H1 (cell line): Measurements from ENCODE around the gene CCR8. TPM values are rescaled to one million over a fixed set of nuclear protein-coding genes. Genes with fewer than 3 reads are reported as not detected.

ENCODE experiments used
- CTCF ChIA-PET: fragments of 300-600 bp; sonication (Branson Sonifier 250); formaldehyde crosslinking; loops from one replicate; lab custom pipeline; 2021; ENCODE audit not compliant: partially characterized antibody; lab: Charles Lee
- POLR2A ChIA-PET: fragments of 300-600 bp; sonication (Branson Sonifier 250); formaldehyde crosslinking; loops from one replicate; lab custom pipeline; 2021; ENCODE audit warnings: inconsistent platforms; ENCODE audit not compliant: partially characterized antibody; lab: Charles Lee
- DNase-seq, 2 experiments: peaks; one replicate each; pipeline versions ENCODE4 v3.0.0 to v3.0.0-alpha.2; 2010 to 2022; ENCODE audit warnings: low spot score in 2 of 2, low read depth in 1 of 2, mixed read lengths in 1 of 2
- FAIRE-seq: peaks from 2 replicates; lab custom pipeline; 2011; peaks lifted over from hg19 to GRCh38; lab: Jason Lieb, UNC
- H2AFZ ChIP-seq: 2 replicates; pipeline ENCODE4 v1.8.1; 2012; ENCODE audit warnings: low read length, inconsistent platforms
- H2AK5ac ChIP-seq: 2 replicates; pipeline ENCODE4 v1.6.1; 2013; ENCODE audit warnings: low read depth, low read length
- H2BK120ac ChIP-seq: replicated peaks from 2 replicates; pipeline ENCODE3; 2013; ENCODE audit warnings: low read depth, low read length, inconsistent platforms
- H2BK12ac ChIP-seq: 2 replicates; pipeline ENCODE4 v1.6.1; 2013; ENCODE audit warnings: low read depth, low read length
- H2BK15ac ChIP-seq: 2 replicates; pipeline ENCODE4 v1.6.1; 2013; ENCODE audit warnings: low read length
- H2BK20ac ChIP-seq: 2 replicates; pipeline ENCODE4 v1.6.1; 2013; ENCODE audit warnings: low read length
- H2BK5ac ChIP-seq: 2 replicates; pipeline ENCODE4 v1.6.1; 2013; ENCODE audit warnings: low read depth, low read length
- H3K14ac ChIP-seq: 2 replicates; pipeline ENCODE4 v1.6.1; 2013; ENCODE audit warnings: inconsistent platforms; ENCODE audit not compliant: insufficient read length
- H3K18ac ChIP-seq: 2 replicates; pipeline ENCODE4 v1.6.1; 2013; ENCODE audit warnings: low read length; ENCODE audit errors: extremely low read depth
- H3K23ac ChIP-seq: 2 replicates; pipeline ENCODE4 v1.6.1; 2013; ENCODE audit warnings: inconsistent platforms; ENCODE audit not compliant: insufficient read length
- H3K23me2 ChIP-seq: 2 replicates; pipeline ENCODE4 v1.6.1; 2013; ENCODE audit warnings: low read depth, low read length
- H3K27ac ChIP-seq: 2 replicates; pipeline ENCODE4 v1.6.1; 2011; ENCODE audit warnings: low read depth, low read length, inconsistent platforms
- H3K27me3 ChIP-seq, 4 experiments: replicated peaks in 1 of 4; 1 replicate in 1 of 4; 2 replicates in 3 of 4; pipeline versions ENCODE4 v1.6.1 to v1.8.1; 2011 to 2013; ENCODE audit warnings: low read length in 3 of 4, mild to moderate bottlenecking in 3 of 4, inconsistent platforms in 2 of 4, mixed read lengths in 2 of 4, moderate library complexity in 1 of 4; ENCODE audit not compliant: control insufficient read depth in 3 of 4, insufficient read depth in 3 of 4; ENCODE audit errors: extremely low read depth in 1 of 4
- H3K36me3 ChIP-seq, 4 experiments: 2 replicates each; pipeline versions ENCODE4 v1.6.1 to v1.8.1; 2011 to 2013; ENCODE audit warnings: mild to moderate bottlenecking in 4 of 4, low read length in 3 of 4, moderate library complexity in 2 of 4, control low read depth in 1 of 4, inconsistent platforms in 1 of 4; ENCODE audit not compliant: insufficient read depth in 4 of 4, control insufficient read depth in 2 of 4
- H3K4ac ChIP-seq: replicated peaks from 2 replicates; pipeline ENCODE3; 2013; ENCODE audit warnings: low read length, low read depth, mixed read lengths, inconsistent platforms; ENCODE audit not compliant: insufficient read length
- H3K4me1 ChIP-seq, 4 experiments: replicated peaks in 1 of 4; 1 replicate in 1 of 4; 2 replicates in 3 of 4; pipeline versions ENCODE4 v1.6.1 to v1.8.1; 2011 to 2013; ENCODE audit warnings: low read length in 3 of 4, inconsistent platforms in 2 of 4, mixed read lengths in 1 of 4; ENCODE audit not compliant: insufficient read depth in 4 of 4, control insufficient read depth in 3 of 4
- H3K4me2 ChIP-seq, 2 experiments: 2 replicates each; pipeline versions ENCODE4 v1.6.1 to v1.8.1; 2011 to 2013; ENCODE audit warnings: low read depth in 2 of 2, low read length in 2 of 2, control low read depth in 1 of 2, inconsistent platforms in 1 of 2, mild to moderate bottlenecking in 1 of 2; ENCODE audit not compliant: insufficient read depth in 1 of 2
- H3K4me3 ChIP-seq, 4 experiments: fragments of 200-600, 300-600 bp in 1 of 4; sonication (generic), shearing (Covaris generic), sonication (Bioruptor Twin) in 1 of 4; 2 replicates each; pipeline versions ENCODE4 v1.5.1 to v1.8.1; 2011 to 2016; ENCODE audit warnings: low read length in 4 of 4, low read depth in 3 of 4, control low read depth in 2 of 4, inconsistent platforms in 2 of 4, mild to moderate bottlenecking in 2 of 4, mixed read lengths in 1 of 4, moderate library complexity in 1 of 4; ENCODE audit not compliant: insufficient read depth in 2 of 4; ENCODE audit errors: extremely low read depth in 1 of 4
- H3K56ac ChIP-seq: replicated peaks from 2 replicates; pipeline ENCODE3; 2013; ENCODE audit warnings: low read depth, mild to moderate bottlenecking, mixed read lengths, low read length, inconsistent platforms; ENCODE audit not compliant: insufficient read length
- H3K79me1 ChIP-seq: 2 replicates; pipeline ENCODE4 v1.6.1; 2013; ENCODE audit warnings: low read depth, low read length, control low read depth
- H3K79me2 ChIP-seq, 2 experiments: 2 replicates each; pipeline versions ENCODE4 v1.6.1 to v1.8.1; 2012 to 2013; ENCODE audit warnings: low read length in 2 of 2, mild to moderate bottlenecking in 2 of 2, inconsistent platforms in 1 of 2; ENCODE audit not compliant: insufficient read depth in 2 of 2, control insufficient read depth in 1 of 2
- H3K9ac ChIP-seq, 4 experiments: replicated peaks in 1 of 4; 1 replicate in 1 of 4; 2 replicates in 3 of 4; pipeline versions ENCODE4 v1.6.1 to v1.8.1; 2011 to 2013; ENCODE audit warnings: low read depth in 3 of 4, low read length in 3 of 4, control low read depth in 2 of 4, mild to moderate bottlenecking in 2 of 4, moderate library complexity in 2 of 4, inconsistent platforms in 1 of 4; ENCODE audit errors: extremely low read depth in 1 of 4
- H3K9me3 ChIP-seq, 2 experiments: 2 replicates each; pipeline versions ENCODE4 v1.6.1 to v1.8.1; 2012 to 2013; ENCODE audit warnings: mild to moderate bottlenecking in 2 of 2, moderate library complexity in 2 of 2, control low read depth in 1 of 2, inconsistent platforms in 1 of 2, low read depth in 1 of 2, low read length in 1 of 2, mixed read lengths in 1 of 2; ENCODE audit not compliant: insufficient read depth in 2 of 2
- H4K20me1 ChIP-seq, 2 experiments: replicated peaks in 1 of 2; 2 replicates each; pipeline versions ENCODE3 to v1.8.1; 2011 to 2013; ENCODE audit warnings: inconsistent platforms in 2 of 2, low read length in 2 of 2, mild to moderate bottlenecking in 1 of 2; ENCODE audit not compliant: insufficient read depth in 2 of 2, control insufficient read depth in 1 of 2
- H4K5ac ChIP-seq: 2 replicates; pipeline ENCODE4 v1.6.1; 2013; ENCODE audit warnings: low read length, low read depth, mixed read lengths, inconsistent platforms; ENCODE audit not compliant: insufficient read length
- H4K8ac ChIP-seq: 2 replicates; pipeline ENCODE4 v1.8.0; 2013; ENCODE audit warnings: mild to moderate bottlenecking, moderate library complexity, low read length, inconsistent platforms; ENCODE audit not compliant: insufficient read depth; ENCODE audit errors: extremely low read depth
- H4K91ac ChIP-seq: replicated peaks from 2 replicates; pipeline ENCODE3; 2013; ENCODE audit warnings: low read length, mixed read lengths, inconsistent platforms; ENCODE audit not compliant: insufficient read length
- ATF3 ChIP-seq: IDR thresholded peaks from 2 replicates; pipeline ENCODE4 v1.6.1; 2011; ENCODE audit warnings: low read depth, mild to moderate bottlenecking, low read length; ENCODE audit not compliant: insufficient read depth
- BACH1 ChIP-seq: IDR thresholded peaks from 2 replicates; pipeline ENCODE4 v1.6.1; 2012; ENCODE audit warnings: low read length, improper control_type of control experiment
- BRCA1 ChIP-seq: IDR thresholded peaks from 2 replicates; pipeline ENCODE4 v1.6.1; 2012; ENCODE audit warnings: low read depth, low read length, improper control_type of control experiment
- EGR1 ChIP-seq: IDR thresholded peaks from 2 replicates; pipeline ENCODE4 v1.6.1; 2011; ENCODE audit warnings: low read depth, low read length, borderline replicate concordance
- GTF2F1 ChIP-seq: IDR thresholded peaks from 2 replicates; pipeline ENCODE4 v1.6.1; 2012; ENCODE audit warnings: low read depth, low read length, improper control_type of control experiment, borderline replicate concordance
- JUN ChIP-seq: IDR thresholded peaks from 2 replicates; pipeline ENCODE4 v1.6.1; 2011; ENCODE audit warnings: low read depth, mild to moderate bottlenecking, improper control_type of control experiment, low read length
- MAFK ChIP-seq: IDR thresholded peaks from 2 replicates; pipeline ENCODE4 v1.6.1; 2012; ENCODE audit warnings: low read depth, mild to moderate bottlenecking, improper control_type of control experiment, low read length
- RNF2 ChIP-seq: fragments of 200-900, 300-1000 bp; sonication (generic); IDR thresholded peaks from 2 replicates; pipeline ENCODE4 v1.7.1; 2016; ENCODE audit warnings: borderline replicate concordance, low read depth, mild to moderate bottlenecking, antibody characterized with exemption, low read length; ENCODE audit not compliant: poor library complexity, severe bottlenecking; ENCODE audit errors: missing control alignments
- SP1 ChIP-seq: IDR thresholded peaks from 2 replicates; pipeline ENCODE4 v1.6.1; 2011; ENCODE audit warnings: low read depth, low read length
- WGBS, 2 experiments: shearing (Covaris generic) in 1 of 2; methylation state at CpG; one replicate each; pipeline versions ENCODE4 v1.1.6 to v1.1.7; 2013 to 2015; ENCODE audit warnings: low lambda C conversion rate in 2 of 2, mixed read lengths in 2 of 2, inconsistent platforms in 1 of 2, low coverage in 1 of 2, missing lambda C conversion rate in 1 of 2; ENCODE audit not compliant: insufficient replicate concordance in 2 of 2, insufficient coverage in 1 of 2, insufficient read length in 1 of 2; ENCODE audit errors: extremely low coverage in 1 of 2, missing lambda C conversion rate in 1 of 2; 5-methylcytosine and 5-hydroxymethylcytosine counted together
- long read RNA-seq, 2 experiments: library from RNA in 1 of 2; library from capped mRNA in 1 of 2; stranded (forward); transcript quantifications; one replicate each; pipeline ENCODE4 v2.0.0, GENCODE V29; 2021; ENCODE audit warnings: inconsistent platforms in 1 of 2
- polyA minus RNA-seq, 3 experiments: library from RNA; depleted of rRNA, polyadenylated mRNA; stranded (reverse); fragments of >200 nt; gene quantifications; 1 replicate in 2 of 3; 2 replicates in 1 of 3; pipeline ENCODE4 v1.2.3, GENCODE V29; 2011
- polyA plus RNA-seq, 7 experiments: library from polyadenylated mRNA; depleted of rRNA in 3 of 7; stranded (reverse) in 5 of 7; unstranded in 2 of 7; fragments of >200 nt in 5 of 7; fragments of 200-250 nt in 2 of 7; gene quantifications; 1 replicate in 5 of 7; 2 replicates in 1 of 7; 4 replicates in 1 of 7; pipeline versions ENCODE4 v1.2.1 to v1.2.3, GENCODE V29; 2011 to 2013; ENCODE audit warnings: missing spikeins in 2 of 7, mixed read lengths in 2 of 7
- total RNA-seq: library from RNA; stranded (reverse); fragmentation: NEBNext Ultra II Directional; extraction: Animal tissue kit (Norgen Biotek cat#: 25700); gene quantifications from 2 replicates; pipeline ENCODE4 v1.2.1, GENCODE V29; 2021

The CCR8 gene
- total RNA-seq (not detected in 2 replicates), polyA plus RNA-seq (2011; rRNA removed) (0.33 and 0.35 TPM in 2 replicates), polyA minus RNA-seq (2011; rRNA and poly(A)+ RNA removed) (1.5 TPM in 2 replicates)
- 0.12 TPM for polyA plus RNA-seq (2011; cell fraction: cytosol; rRNA removed)
- polyA plus RNA-seq (2011; cell fraction: nucleus; rRNA removed) = 0.56 TPM
- 0.18 to 0.56 TPM (median 0.33 TPM) in 4 replicates for polyA plus RNA-seq (2012, experiment 1 of 2)
- polyA plus RNA-seq (2012, experiment 2 of 2) = not detected
- polyA plus RNA-seq (2013, experiment 1 of 2) = 0.16 TPM
- 0.20 TPM for polyA plus RNA-seq (2013, experiment 2 of 2)
- not detected for polyA minus RNA-seq (2011; cell fraction: cytosol; rRNA and poly(A)+ RNA removed)
- 0.70 TPM for polyA minus RNA-seq (2011; cell fraction: nucleus; rRNA and poly(A)+ RNA removed)
- long read RNA-seq, experiment 1 = 0 reads
- long read RNA-seq, experiment 2 = 0 reads

GRCh38 chr3:39329493-39329892 lies at the start of gene CCR8:
TSS of gene CCR8 (plus strand) at chr3:39329709. CDS start at chr3:39332332, 2,623 bp downstream.
- H3K27ac ChIP-seq = no peak within 1 kb of the TSS
- 81% methylated on average over 1 of the region's 1 CpG; no CpG with 5 or more reads in 1 of the 2 experiments for WGBS, 2 experiments
- POLR2A ChIA-PET = no interaction called here
- no peak within 1 kb of the TSS for H4K91ac ChIP-seq
- H3K4ac ChIP-seq = no peak within 1 kb of the TSS
- H2BK20ac ChIP-seq = no peak within 1 kb of the TSS
- H2BK12ac ChIP-seq = no peak within 1 kb of the TSS
- no peaks in the 10 kb centered on the region for H3K27me3 ChIP-seq
- no peaks in the 10 kb centered on the region; a peak in 1 of 8 replicates for H3K36me3 ChIP-seq
- H3K9me3 ChIP-seq = peaks cover 0 to 5% of the 10 kb centered on the region in 2 experiments; a peak in 1 of 4 replicates
- H3K23ac ChIP-seq = no peak within 1 kb of the TSS
- no peaks in the 10 kb centered on the region for H4K20me1 ChIP-seq
- H3K4me2 ChIP-seq = no peak within 1 kb of the TSS
- FAIRE-seq (no peak), DNase-seq (no peak)
- CTCF ChIA-PET = interaction anchor here (1.7 to 1.9 kb wide), 2 partner anchors 41 to 49 kb away, joined by 5 to 6 read pairs; no protein-coding TSS in a partner anchor
- H2BK5ac ChIP-seq = no peak within 1 kb of the TSS
- H3K9ac ChIP-seq = no peak within 1 kb of the TSS; a peak in 1 of 7 replicates
- H4K5ac ChIP-seq = no peak within 1 kb of the TSS
- H3K14ac ChIP-seq = no peak within 1 kb of the TSS
- peak within 1 kb of the TSS; percentile 10; the same call in 1 of the 2 replicates for H3K18ac ChIP-seq
- no peak within 1 kb of the TSS for H2BK120ac ChIP-seq
- no peaks in the 10 kb centered on the region for H3K79me1 ChIP-seq
- H3K56ac ChIP-seq = no peak within 1 kb of the TSS
- peaks cover 0 to 5% (median 2%) of the 10 kb centered on the region in 4 experiments; a peak in 1 of 7 replicates for H3K4me1 ChIP-seq
- H4K8ac ChIP-seq = no peak within 1 kb of the TSS
- H3K23me2 ChIP-seq = no peaks in the 10 kb centered on the region
- H3K4me3 ChIP-seq = no peak within 1 kb of the TSS
- peak within 1 kb of the TSS; percentile 89; the same call in 1 of the 2 replicates for H2AFZ ChIP-seq
- no peaks in the 10 kb centered on the region; a peak in 1 of 4 replicates for H3K79me2 ChIP-seq
- no peak within 1 kb of the TSS for H2BK15ac ChIP-seq
- H2AK5ac ChIP-seq = no peak within 1 kb of the TSS
- TF ChIP-seq BACH1 = no peak
- no peak for TF ChIP-seq BRCA1
- TF ChIP-seq GTF2F1 = no peak
- no peak for TF ChIP-seq JUN
- TF ChIP-seq ATF3 = no peak
- no peak for TF ChIP-seq EGR1
- TF ChIP-seq SP1 = no peak
- TF ChIP-seq MAFK = no peak
- no peak for TF ChIP-seq RNF2
